Activated naive CD4-positive, alpha-beta T cell treated with anti-CD3 and anti-CD28 coated beads, Interleukin-2, amount 50 U/mL, for 72 hours (primary cell): ENCODE results near the gene CDC14A. TPM values are rescaled to one million over a fixed set of nuclear protein-coding genes. Genes with fewer than 3 reads are reported as not detected.
"Not testable (repeated sequence)": the region's sequence is repeated elsewhere in the genome, so short reads cannot be mapped to it uniquely, and the experiment has no call there.

Experiments used
- ATAC-seq, 2 donors: fragments of 150-1000 bp; cut with Tn5 transposase; 2 replicates each; pipeline ENCODE4 v1.10.0; 2021; ENCODE audit warnings: mild to moderate bottlenecking in 2 of 2, moderate library complexity in 2 of 2
- DNase-seq, 2 donors: peaks; one replicate each; pipeline ENCODE4 v3.0.0; 2021 to 2022; ENCODE audit warnings: low spot score in 2 of 2
- H3K27ac Mint-ChIP-seq, 2 donors: one replicate each; pipeline ENCODE4 v1.8.0; 2022; ENCODE audit warnings: mild to moderate bottlenecking in 2 of 2, mixed read lengths in 2 of 2
- H3K36me3 Mint-ChIP-seq, 2 donors: one replicate each; pipeline ENCODE4 v1.8.0; 2022; ENCODE audit warnings: mixed read lengths in 2 of 2
- H3K9me3 Mint-ChIP-seq, 2 donors: one replicate each; pipeline ENCODE4 v1.8.0; 2022; ENCODE audit warnings: mixed read lengths in 2 of 2
- total RNA-seq, 2 donors: library from RNA; stranded (reverse); gene quantifications; one replicate each; pipeline ENCODE4 v1.2.3, GENCODE V29; 2022

Gene CDC14A
- total RNA-seq, 2 donors from 2014 or later = 13.0 to 16.0 TPM

DNA sequence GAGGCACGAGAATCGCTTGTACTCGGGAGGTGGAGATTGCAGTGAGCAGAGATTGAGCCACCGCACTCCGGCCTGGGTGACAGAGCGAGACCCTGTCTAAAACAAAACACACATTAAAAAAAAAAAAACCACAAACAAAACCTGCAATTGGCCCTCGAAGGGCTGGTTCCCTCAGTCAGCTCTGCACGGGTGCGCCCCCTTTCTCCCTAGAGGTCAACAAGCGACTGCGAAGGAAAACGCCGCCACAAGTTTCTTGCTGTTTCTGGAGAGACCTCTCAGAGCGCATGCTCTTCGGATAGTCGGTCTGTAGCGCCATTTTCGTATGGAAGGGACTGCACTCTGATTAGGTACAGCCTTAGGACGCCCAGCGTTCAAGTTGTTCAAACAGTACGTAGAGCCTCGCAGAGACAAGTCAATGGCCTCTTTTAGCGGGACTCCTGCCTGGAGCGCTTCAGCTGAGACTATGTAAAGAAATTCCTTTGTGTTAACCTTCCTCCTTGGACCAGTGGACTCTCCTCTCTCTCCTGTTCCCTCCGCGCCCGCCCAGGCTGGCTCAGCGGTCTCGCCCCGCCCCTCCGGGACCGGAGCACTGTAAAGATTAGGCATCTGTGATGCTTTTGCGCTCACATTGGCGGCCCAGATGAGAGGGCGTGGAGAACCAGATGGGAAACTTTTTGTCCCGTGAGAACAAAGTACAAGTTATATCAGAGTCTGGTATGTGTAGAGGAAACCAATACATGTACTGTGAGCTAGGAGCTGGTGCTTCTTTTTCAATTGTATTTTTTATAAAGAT, 1.0 kb upstream of the CDC14A start:
- peaks cover 15 to 33% of the 10 kb centered on the region in 2 donors for H3K36me3 Mint-ChIP-seq

DNA sequence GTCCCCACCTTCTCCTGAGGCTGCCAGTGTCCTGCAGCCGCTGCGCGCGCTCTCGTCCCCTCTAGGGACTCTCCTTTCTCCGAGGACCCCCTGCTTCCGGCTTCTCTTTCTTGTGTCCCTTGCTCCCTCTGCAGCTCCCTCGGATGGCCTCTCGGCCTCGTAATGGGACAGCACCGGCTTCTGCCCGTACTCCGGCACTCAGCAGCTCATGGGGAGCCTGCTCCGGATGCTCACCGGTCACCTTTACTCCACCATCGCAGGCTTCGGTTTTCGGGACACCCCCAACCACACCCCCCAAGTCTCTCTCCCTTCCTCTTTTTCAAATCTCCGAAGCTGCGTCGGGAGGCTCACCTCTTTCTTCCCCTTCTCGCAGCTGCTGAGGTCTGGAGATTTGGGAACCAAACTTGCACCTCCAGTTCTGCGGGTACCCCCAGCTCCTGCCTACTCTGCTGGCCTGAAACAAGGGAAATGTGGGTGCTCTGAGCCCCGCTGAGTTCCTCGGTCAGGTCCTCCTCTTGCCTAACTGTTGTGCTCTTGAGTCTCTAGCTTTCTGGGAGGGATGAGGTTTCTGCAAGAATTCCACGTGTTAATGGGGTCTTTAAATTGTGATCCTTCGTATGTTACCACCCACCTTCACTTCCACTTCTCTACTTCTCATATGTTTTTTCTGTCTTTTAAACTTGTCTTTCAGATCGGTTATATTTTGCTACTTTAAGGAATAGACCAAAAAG, 930 bp downstream of the CDC14A start:
- DNase-seq (peak; percentile 42 to 85), ATAC-seq (peak in 1 of 2 donors; percentile 50)
- Mint-ChIP-seq H3K36me3 (peaks cover 16 to 33% of the 10 kb centered on the region in 2 donors), H3K9me3 (no peaks in the 10 kb centered on the region), H3K27ac (peak overlapping the region; percentile 95 to 97)

More for the DNA sequence above, 1.0 kb upstream of the CDC14A start:
- ATAC-seq (peak; percentile 66 to 78), DNase-seq (peak; percentile 86 to 87)
- Mint-ChIP-seq H3K27ac (peak overlapping the region; percentile 95 to 98), H3K9me3 (no peaks in the 10 kb centered on the region)

DNA sequence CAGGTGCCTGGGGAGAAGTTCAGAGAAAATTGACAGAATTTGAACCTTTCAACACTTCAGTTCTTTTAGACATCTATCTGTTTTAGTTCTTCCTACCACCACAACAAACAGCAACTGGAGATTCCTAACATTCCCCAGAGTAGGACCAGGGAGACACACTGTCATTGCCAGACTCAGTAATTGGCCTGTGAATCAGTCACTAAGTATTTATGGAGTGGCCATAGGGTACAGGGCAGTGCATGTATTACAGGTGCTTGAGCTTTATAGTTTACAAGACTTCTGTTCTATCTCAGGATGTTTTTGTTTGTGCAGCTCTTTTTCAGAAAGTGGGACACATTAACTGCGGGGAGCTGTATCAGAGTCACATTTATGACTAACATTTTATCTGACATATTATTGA, 1.7 kb downstream of the CDC14A start:
- H3K36me3 Mint-ChIP-seq = peaks cover 16 to 33% of the 10 kb centered on the region in 2 donors
- no peaks in the 10 kb centered on the region for H3K9me3 Mint-ChIP-seq
- DNase-seq (no peak), ATAC-seq (no peak)
- peak overlapping the region in 1 of 2 donors; percentile 95 for H3K27ac Mint-ChIP-seq

DNA sequence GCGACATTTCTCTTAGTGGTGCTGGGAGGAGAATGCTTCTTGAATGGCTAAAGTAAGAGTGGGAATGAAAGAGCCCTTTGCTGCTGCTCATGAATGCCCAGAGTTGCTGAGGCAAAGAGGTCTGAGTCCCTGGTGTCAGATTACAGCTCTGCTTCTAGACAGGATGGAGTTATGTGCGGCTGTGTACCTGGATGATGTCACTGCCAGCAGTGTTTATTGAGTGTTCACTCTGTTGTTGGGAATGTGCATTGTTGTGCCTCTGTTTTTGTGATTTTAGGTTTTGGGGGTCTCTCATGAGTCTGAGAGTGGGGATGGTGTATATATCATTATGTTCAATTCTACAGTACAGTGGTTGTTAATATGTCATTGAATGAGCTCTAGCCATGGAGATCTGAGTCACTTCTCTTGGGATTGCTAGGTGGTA, 2.7 kb downstream of the CDC14A start:
- Mint-ChIP-seq H3K36me3 (peaks cover 16 to 33% of the 10 kb centered on the region in 2 donors), H3K27ac (peak overlapping the region in 1 of 2 donors; percentile 9), H3K9me3 (no peaks in the 10 kb centered on the region)
- DNase-seq (peak in 1 of 2 donors; percentile 10), ATAC-seq (no peak)

DNA sequence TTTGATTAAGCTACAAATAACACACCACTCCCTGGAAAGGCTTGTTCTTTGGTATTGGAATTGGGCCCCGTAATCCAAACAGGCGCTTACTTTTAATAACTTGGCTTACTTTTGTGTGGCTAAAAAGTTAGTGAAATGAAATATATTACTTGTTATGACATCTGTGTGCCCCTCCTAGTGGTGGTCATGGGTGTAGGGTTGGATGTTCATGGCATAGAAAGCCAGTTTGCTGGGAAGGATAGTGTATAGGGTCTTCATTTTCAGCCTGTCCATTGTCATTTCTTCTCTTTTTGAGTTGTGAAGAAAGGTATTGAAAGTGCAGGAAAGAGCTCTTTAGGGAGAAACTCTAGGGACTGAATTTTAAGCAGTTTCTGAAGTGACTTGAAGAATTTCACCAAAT, 5.9 kb downstream of the CDC14A start:
- peaks cover 11 to 29% of the 10 kb centered on the region in 2 donors for H3K36me3 Mint-ChIP-seq
- no peak overlapping the region for H3K27ac Mint-ChIP-seq
- DNase-seq = no peak
- no peak for ATAC-seq
- no peaks in the 10 kb centered on the region for H3K9me3 Mint-ChIP-seq

DNA sequence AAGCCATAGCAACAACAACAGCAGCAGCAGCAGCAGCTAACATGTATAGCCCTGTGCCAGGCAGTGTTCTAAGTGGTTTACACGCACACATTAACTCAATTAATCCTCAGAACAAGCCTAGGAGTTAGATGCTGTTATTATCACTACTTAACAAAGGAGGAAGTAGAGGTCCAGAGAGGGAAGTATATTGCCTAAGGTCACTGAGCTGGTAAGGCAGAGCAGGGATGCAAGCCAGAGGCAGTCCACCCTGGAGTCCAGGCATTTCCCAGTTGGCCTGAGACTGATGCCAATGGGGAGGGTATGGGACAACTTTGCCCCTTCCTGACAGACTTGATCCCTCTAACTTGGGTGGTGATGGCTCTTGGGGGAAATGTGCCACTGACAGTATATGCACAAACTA, 6.8 kb downstream of the CDC14A start:
- DNase-seq = no peak
- no peak for ATAC-seq
- H3K27ac Mint-ChIP-seq = peak overlapping the region; percentile 23 to 56
- H3K36me3 Mint-ChIP-seq = peaks cover 5 to 20% of the 10 kb centered on the region in 2 donors
- H3K9me3 Mint-ChIP-seq = no peaks in the 10 kb centered on the region

DNA sequence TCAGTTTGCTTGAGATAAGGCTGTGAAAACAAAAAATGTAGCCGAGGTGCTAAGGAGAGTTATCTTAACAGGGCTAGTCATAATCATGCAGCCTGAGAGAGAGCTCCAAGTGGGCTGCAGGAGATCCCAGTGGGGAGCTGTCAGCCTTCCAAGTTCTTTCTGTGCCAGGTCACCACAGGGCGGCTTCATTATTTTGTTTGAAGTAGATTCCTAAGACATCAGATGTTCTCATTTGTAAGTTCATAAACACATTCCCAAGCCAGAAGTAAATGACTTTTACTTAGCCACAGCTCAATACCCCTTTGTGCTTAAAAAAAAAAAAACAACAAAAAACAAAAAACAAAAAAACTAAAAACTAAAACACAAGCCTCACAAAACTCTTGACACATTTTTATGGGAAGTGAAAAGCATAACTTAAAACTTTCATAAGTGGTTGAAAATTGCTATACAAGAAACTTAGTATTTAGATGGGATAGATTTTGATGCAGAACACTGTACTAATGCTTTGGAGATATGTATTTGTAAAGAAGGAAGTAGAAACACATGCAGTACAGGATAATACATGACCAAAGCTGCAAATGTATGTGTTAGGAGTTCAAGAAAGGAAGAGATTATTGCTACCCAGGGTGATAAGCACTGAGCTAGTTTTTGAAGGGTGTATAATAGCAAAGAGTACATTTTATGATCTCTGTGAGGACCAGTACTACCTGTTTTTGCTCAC, 8.6 kb downstream of the CDC14A start:
- Mint-ChIP-seq H3K9me3 (no peaks in the 10 kb centered on the region), H3K36me3 (peaks cover 4 to 11% of the 10 kb centered on the region in 2 donors), H3K27ac (peak overlapping the region in 1 of 2 donors; percentile 3)
- ATAC-seq = no peak
- DNase-seq = no peak

DNA sequence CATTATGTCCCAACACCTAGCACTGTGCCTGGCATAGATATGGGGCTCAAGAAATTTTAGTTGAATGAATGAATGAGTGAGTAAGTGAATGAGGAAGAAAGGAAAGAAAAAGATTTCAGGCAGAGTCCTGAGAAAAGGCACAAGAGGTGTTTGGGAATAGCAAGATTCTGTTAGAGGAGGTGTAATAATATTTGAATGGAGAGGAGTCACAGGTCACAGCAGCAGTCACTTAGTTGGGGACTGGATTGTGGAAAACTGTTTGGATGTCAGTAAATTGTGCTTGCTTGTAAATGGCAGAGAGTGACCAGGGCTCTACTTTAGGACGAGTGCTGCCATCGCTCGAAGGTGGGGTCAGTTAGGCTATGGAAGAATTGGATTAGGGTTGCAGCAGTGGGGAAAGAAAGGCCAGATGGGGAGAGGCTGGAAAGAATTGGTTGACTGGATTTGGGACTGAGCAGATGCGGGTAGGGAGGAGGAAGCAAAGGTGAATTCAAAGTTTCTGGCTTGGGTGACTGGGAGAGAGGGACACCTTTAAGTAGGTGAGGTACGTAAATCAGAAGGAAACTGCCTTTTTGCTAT, 9.3 kb downstream of the CDC14A start:
- Mint-ChIP-seq H3K36me3 (peaks cover 0 to 11% of the 10 kb centered on the region in 2 donors), H3K27ac (peak overlapping the region in 1 of 2 donors; percentile 3), H3K9me3 (no peaks in the 10 kb centered on the region)
- no peak for DNase-seq
- no peak for ATAC-seq

DNA sequence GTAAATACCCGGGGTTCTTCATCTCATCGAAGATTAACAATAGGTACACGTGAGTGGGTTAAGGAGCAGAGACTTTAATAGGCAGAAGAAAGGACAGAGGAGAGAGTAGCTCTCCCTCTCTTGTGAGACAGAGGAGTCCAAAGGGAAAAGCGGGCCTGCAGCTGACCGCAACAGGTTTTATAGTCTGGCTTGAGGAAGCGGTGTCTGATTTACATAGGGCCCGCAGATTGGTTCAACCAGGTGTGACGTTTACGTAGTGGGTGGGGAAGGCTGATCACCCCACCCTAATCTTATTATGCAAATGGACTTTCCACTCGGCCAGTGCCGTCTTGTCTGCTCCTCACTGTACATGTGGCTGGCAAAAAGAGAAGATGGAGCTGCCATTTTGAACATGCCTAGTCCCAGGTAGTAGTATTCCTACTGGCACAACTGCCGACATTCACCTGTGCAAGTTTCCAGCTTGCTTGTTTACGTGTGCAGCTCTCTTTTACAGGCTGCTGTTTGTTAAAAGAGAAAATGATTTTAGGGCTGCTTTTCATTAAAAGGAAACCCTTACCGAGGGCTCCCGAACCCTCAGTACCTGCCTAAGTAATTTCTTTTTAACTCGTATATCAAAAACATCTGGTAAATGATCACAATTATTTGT, 10.6 kb downstream of the CDC14A start:
- DNase-seq (no peak), ATAC-seq (no peak)
- no peaks in the 10 kb centered on the region for H3K9me3 Mint-ChIP-seq
- H3K27ac Mint-ChIP-seq = no peak overlapping the region
- peaks cover 0 to 11% of the 10 kb centered on the region in 2 donors for H3K36me3 Mint-ChIP-seq

DNA sequence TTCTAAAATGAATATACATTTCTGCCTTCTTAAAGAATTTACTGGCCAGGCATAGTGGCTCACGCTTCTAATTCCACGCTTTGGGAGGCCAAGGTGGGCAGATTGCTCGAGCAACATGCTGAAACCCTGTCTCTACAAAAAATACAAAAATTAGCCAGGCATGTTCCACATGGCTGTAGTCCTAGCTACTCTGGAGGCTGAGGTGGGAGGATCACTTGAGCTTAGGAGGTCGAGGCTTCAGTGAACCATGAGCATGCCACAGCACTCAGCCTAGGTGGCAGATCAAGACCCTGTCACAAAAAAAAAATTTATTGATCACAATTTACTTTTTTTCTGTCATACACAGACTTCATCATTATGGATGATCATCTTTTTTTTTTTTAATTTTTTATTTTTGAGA, 11.5 kb downstream of the CDC14A start:
- no peak for ATAC-seq
- Mint-ChIP-seq H3K27ac (no peak overlapping the region), H3K36me3 (peaks cover 5 to 11% of the 10 kb centered on the region in 2 donors), H3K9me3 (peaks cover 0 to 5% of the 10 kb centered on the region in 2 donors)
- no peak for DNase-seq

DNA sequence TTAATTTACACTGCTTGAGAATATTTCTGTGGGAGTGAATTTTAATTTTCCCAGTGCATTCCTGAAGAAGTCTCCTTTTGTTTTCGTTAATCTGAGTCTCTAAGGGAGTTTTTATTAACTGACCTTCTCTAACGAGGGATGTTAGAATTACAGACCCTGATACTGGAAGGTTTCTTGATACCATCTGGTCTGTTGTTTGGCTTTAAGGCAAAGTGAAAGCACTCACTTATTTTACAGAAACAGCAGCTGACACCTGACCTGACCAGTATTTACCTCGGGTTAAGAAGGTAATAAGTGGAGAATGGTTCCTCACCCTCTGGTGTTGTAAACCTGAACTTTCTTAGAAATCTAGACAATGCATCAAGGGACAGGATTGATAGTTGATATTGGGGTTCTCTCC, 12.4 kb downstream of the CDC14A start:
- H3K36me3 Mint-ChIP-seq = peaks cover 13 to 15% of the 10 kb centered on the region in 2 donors
- peak overlapping the region in 1 of 2 donors; percentile 58 for H3K27ac Mint-ChIP-seq
- ATAC-seq (no peak), DNase-seq (no peak)
- H3K9me3 Mint-ChIP-seq = peaks cover 4 to 5% of the 10 kb centered on the region in 2 donors

DNA sequence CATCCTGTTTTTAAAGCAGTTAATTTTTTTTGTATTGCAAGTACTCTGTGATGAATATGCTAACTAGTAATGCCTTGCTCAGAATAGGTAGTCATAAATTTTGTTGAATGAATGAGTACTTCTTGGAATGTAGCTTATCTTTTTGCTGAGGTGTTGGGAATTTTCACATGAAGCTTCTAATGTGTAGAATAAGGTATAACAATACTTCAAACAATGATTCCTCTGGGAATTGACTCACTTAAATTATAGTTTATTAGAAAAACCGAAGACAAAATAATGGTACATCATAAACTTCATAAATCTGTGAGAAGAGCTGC, 13.9 kb downstream of the CDC14A start:
- Mint-ChIP-seq H3K36me3 (peaks cover 15 to 24% of the 10 kb centered on the region in 2 donors), H3K27ac (no peak overlapping the region)

DNA sequence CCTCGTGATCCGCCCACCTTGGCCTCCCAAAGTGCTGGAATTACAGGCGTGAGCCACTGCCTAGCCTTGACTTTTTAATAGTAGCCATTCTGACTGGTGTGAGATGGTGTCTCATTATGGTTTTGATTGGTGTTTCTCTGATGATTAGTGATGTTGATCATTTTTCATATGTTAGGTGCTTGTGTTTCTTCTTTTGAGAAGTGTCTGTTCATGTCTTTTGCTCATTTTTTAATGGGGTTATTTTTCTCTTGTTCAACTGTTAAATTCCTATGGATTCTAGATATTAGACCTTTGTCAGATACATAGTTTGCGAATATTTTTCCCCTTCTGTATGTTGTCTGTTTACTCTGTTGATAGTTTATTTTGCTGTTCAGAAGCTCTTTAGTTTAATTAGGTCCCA, 17.0 kb downstream of the CDC14A start:
- ATAC-seq, H3K9me3 Mint-ChIP-seq: not testable (repeated sequence)
- peaks cover 17 to 31% of the 10 kb centered on the region in 2 donors for H3K36me3 Mint-ChIP-seq

More for the DNA sequence above, 13.9 kb downstream of the CDC14A start:
- DNase-seq = no peak
- H3K9me3 Mint-ChIP-seq = peaks cover 4 to 5% of the 10 kb centered on the region in 2 donors
- ATAC-seq = no peak

DNA sequence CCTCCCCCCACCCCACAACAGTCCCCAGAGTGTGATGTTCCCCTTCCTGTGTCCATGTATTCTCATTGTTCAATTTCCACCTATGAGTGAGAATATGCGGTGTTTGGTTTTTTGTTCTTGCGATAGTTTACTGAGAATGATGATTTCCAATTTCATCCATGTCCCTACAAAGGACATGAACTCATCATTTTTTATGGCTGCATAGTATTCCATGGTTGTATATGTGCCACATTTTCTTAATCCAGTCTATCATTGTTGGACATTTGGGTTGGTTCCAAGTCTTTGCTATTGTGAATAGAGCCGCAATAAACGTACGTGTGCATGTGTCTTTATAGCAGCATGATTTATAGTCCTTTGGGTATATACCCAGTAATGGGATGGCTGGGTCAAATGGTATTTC, 21.6 kb downstream of the CDC14A start:
- peaks cover 8 to 12% of the 10 kb centered on the region in 2 donors for H3K9me3 Mint-ChIP-seq
- ATAC-seq, H3K27ac Mint-ChIP-seq: not testable (repeated sequence)

More for the DNA sequence above, 17.0 kb downstream of the CDC14A start:
- not testable (repeated sequence) for H3K27ac Mint-ChIP-seq, DNase-seq

DNA sequence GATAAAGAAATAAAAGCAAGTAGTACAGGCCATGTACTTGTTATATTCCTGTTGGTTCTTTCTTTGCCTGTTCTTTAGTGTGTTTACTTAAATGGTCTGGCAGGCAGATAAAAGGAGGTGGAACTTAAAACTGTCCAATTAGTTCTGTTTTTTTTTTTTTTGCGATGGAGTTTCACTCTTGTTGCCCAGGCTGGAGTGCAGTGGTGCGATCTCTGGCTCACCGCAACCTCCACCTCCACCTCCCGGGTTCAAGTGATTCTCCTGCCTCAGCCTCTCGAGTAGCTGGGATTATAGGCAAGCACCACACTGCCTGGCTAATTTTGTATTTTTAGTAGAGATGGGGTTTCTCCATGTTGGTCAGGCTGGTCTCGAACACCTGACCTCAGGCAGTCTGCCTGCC, 24.6 kb downstream of the CDC14A start:
- H3K27ac Mint-ChIP-seq, DNase-seq, ATAC-seq: not testable (repeated sequence)
- Mint-ChIP-seq H3K9me3 (peaks cover 8 to 14% of the 10 kb centered on the region in 2 donors), H3K36me3 (peaks cover 32 to 38% of the 10 kb centered on the region in 2 donors)

More for the DNA sequence above, 21.6 kb downstream of the CDC14A start:
- H3K36me3 Mint-ChIP-seq = peaks cover 24 to 37% of the 10 kb centered on the region in 2 donors
- DNase-seq = not testable (repeated sequence)
